ENCODE results near the gene HACD3.

HACD3 gene

DNA sequence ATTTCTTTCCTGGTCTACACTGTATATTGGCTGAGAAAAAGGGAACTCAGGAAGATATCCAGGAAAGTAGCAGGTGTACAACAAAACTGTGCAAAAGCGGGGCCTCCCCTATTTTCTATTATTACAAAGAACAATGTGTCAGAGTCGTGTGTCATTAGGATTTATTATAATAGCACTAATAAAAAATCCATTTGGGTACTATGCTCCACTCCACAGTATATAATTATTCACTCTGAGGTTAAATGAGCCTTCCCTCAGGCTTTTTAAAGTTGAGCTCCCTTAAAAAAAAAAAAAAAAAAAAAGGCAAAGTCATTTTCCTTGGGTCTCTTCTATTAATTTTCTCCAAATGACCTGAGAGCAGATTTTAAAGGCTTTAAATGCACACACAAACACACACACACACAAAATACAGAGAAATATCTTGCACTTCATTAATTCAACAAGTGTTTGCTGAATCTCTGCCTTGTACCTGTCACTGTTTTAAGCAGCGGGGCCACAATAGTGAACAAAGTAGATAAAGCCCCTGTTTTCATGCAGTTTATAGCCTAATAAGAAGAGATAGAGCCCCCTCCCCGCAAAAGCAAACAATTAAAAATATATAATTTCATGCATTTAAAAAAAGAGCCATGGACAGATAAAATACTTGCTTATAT, 11.5 kb upstream of the HACD3 start:
- ATAC-seq (ENCODE audit: low read depth): no peak

DNA sequence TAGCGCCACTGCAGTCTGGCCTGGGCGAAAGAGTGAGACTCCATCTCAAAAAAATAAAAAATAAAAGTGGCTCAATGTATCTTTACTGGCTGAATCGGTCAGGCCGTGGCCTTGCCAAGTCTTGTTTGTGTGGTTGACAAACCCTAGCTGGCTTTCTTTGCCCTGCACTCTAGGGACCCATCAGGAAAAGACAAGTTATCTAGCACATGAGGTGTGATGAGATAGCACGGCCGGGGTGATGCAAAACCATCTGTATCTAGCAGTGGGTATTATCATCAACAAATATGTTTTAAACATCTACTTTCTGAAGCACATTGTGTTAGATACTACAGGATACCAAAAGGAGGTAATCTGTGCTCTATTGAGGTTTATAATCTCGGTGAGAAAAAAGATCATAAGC, 8.9 kb upstream of the HACD3 start:
- Histone ChIP-seq H3K4me1 (ENCODE audit: insufficient read depth, poor library complexity, severe bottlenecking) (peaks cover 2% of the 10 kb centered on the region), H3K4me3 (ENCODE audit: severe bottlenecking) (no peak overlapping the region), H3K27me3 (ENCODE audit: insufficient read depth, poor library complexity, severe bottlenecking) (no peaks in the 10 kb centered on the region), H3K36me3 (ENCODE audit: low read depth) (no peaks in the 10 kb centered on the region), H3K27ac (ENCODE audit: poor library complexity, severe bottlenecking) (no peak overlapping the region), H3K9me3 (ENCODE audit: severe bottlenecking) (no peaks in the 10 kb centered on the region)
- ATAC-seq (ENCODE audit: low read depth) (no peak), DNase-seq (ENCODE audit: low spot score) (no peak)
- TF ChIP-seq, protein P1, sequence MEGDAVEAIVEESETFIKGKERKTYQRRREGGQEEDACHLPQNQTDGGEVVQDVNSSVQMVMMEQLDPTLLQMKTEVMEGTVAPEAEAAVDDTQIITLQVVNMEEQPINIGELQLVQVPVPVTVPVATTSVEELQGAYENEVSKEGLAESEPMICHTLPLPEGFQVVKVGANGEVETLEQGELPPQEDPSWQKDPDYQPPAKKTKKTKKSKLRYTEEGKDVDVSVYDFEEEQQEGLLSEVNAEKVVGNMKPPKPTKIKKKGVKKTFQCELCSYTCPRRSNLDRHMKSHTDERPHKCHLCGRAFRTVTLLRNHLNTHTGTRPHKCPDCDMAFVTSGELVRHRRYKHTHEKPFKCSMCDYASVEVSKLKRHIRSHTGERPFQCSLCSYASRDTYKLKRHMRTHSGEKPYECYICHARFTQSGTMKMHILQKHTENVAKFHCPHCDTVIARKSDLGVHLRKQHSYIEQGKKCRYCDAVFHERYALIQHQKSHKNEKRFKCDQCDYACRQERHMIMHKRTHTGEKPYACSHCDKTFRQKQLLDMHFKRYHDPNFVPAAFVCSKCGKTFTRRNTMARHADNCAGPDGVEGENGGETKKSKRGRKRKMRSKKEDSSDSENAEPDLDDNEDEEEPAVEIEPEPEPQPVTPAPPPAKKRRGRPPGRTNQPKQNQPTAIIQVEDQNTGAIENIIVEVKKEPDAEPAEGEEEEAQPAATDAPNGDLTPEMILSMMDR (IDR thresholded peaks at IDR 0.05; ENCODE audit: poor library complexity, severe bottlenecking): no peak

More for the DNA sequence above, 11.5 kb upstream of the HACD3 start:
- DNase-seq (ENCODE audit: low spot score): no peak
- no peak overlapping the region for H3K27ac ChIP-seq (ENCODE audit: poor library complexity, severe bottlenecking)
- no peaks in the 10 kb centered on the region for H3K27me3 ChIP-seq (ENCODE audit: insufficient read depth, poor library complexity, severe bottlenecking)
- H3K4me1 ChIP-seq (ENCODE audit: insufficient read depth, poor library complexity, severe bottlenecking): peaks cover 10% of the 10 kb centered on the region
- TF ChIP-seq, protein P1 (IDR thresholded peaks at IDR 0.05; ENCODE audit: poor library complexity, severe bottlenecking): no peak
- no peaks in the 10 kb centered on the region for H3K9me3 ChIP-seq (ENCODE audit: severe bottlenecking)
- peaks cover 24% of the 10 kb centered on the region for H3K36me3 ChIP-seq (ENCODE audit: low read depth)
- no peak overlapping the region for H3K4me3 ChIP-seq (ENCODE audit: severe bottlenecking)

DNA sequence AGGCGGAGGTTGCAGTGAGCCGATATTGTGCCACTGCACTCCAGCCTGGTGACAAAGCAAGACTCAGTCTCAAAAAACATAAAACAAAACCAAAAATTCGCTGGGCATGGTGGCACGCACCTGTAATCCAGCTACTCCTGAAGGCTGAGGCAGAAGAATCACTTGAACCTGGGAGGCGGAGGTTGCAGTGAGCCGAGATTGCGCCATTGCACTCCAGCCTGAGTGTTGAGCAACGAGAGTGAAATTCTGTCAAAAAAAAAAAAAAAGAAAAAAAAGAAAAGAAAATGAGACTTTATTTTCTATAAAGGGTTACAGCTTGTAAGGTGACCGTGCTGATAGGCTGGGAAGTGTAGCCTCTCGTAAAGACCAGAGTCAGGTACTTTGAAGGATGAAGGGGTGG, 6.0 kb upstream of the HACD3 start:
- ATAC-seq (ENCODE audit: low read depth) (no peak), DNase-seq (ENCODE audit: low spot score) (no peak)
- Histone ChIP-seq H3K9me3 (ENCODE audit: severe bottlenecking) (no peaks in the 10 kb centered on the region), H3K4me3 (ENCODE audit: severe bottlenecking) (no peak overlapping the region), H3K27me3 (ENCODE audit: insufficient read depth, poor library complexity, severe bottlenecking) (no peaks in the 10 kb centered on the region), H3K36me3 (ENCODE audit: low read depth) (no peaks in the 10 kb centered on the region), H3K27ac (ENCODE audit: poor library complexity, severe bottlenecking) (no peak overlapping the region), H3K4me1 (ENCODE audit: insufficient read depth, poor library complexity, severe bottlenecking) (no peaks in the 10 kb centered on the region)
- TF ChIP-seq, protein P1 (IDR thresholded peaks at IDR 0.05; ENCODE audit: poor library complexity, severe bottlenecking): no peak

DNA sequence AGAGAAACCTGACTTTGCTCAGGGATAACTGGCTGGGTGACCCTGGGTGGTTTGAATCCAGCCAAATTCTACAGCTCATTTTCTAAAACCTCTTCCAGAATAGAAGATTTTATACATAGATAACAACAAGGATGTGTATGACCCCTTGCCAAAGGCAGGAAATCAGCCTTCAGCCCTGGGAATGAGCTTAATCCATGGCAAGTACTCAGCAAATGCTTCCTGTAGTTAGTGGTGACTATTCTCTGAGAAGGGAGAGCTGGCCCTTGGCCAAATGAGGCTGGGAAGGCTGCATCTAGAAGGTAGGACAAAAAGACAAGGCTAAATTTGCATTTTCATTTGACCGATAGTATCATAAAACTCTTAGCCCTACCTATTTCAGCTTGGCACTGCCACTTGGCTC, 4.6 kb upstream of the HACD3 start:
- ATAC-seq (ENCODE audit: low read depth): no peak
- Histone ChIP-seq H3K4me3 (ENCODE audit: severe bottlenecking) (no peak overlapping the region), H3K27ac (ENCODE audit: poor library complexity, severe bottlenecking) (no peak overlapping the region), H3K36me3 (ENCODE audit: low read depth) (no peaks in the 10 kb centered on the region), H3K27me3 (ENCODE audit: insufficient read depth, poor library complexity, severe bottlenecking) (no peaks in the 10 kb centered on the region), H3K4me1 (ENCODE audit: insufficient read depth, poor library complexity, severe bottlenecking) (peaks cover 2% of the 10 kb centered on the region), H3K9me3 (ENCODE audit: severe bottlenecking) (no peaks in the 10 kb centered on the region)
- DNase-seq (ENCODE audit: low spot score): no peak
- TF ChIP-seq, protein P1 (IDR thresholded peaks at IDR 0.05; ENCODE audit: poor library complexity, severe bottlenecking): no peak

DNA sequence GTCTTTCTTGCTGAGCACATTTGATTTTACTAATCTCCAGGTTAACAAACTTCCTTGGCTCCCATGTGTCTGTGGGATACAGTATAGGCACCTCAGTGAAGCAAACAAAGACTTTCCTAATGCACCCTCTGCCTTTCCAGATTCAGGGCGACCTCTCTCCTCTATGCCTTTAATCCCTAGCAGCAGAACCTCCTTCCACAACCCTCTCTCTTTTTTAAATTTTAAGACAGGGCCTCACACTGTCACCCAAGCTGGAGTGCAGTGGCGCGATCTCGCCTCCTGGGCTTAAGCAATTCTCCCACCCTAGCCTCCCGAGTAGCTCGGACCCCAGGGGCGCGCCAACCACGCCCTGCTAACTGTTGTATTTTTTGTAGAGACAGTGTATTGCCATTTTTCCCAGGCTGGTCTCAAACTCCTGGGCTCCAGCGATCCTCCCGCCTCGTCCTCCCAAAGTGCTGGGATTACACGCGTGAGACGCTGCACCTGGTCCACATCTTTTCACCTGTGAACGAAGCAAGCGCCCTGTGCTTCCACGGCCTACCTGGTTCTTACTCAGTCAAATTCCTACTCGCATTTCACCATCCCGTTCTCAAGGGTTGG, 1.7 kb upstream of the HACD3 start:
- peaks cover 23% of the 10 kb centered on the region for H3K4me1 ChIP-seq (ENCODE audit: insufficient read depth, poor library complexity, severe bottlenecking)
- no peak overlapping the region for H3K27ac ChIP-seq (ENCODE audit: poor library complexity, severe bottlenecking)
- no peaks in the 10 kb centered on the region for H3K27me3 ChIP-seq (ENCODE audit: insufficient read depth, poor library complexity, severe bottlenecking)
- DNase-seq (ENCODE audit: low spot score) (no peak), ATAC-seq (ENCODE audit: low read depth) (no peak)
- TF ChIP-seq, protein P1 (IDR thresholded peaks at IDR 0.05; ENCODE audit: poor library complexity, severe bottlenecking): no peak
- peaks cover 7% of the 10 kb centered on the region for H3K36me3 ChIP-seq (ENCODE audit: low read depth)
- no peaks in the 10 kb centered on the region for H3K9me3 ChIP-seq (ENCODE audit: severe bottlenecking)
- H3K4me3 ChIP-seq (ENCODE audit: severe bottlenecking): no peak overlapping the region
